ENCODE data around the gene DLK1. TPM values are rescaled to one million over a fixed set of nuclear protein-coding genes. Genes with fewer than 3 reads are reported as not detected.

DLK1 gene
- total and polyA plus RNA-seq, 2 experiments from 2014 or later, result 1,378 to 3,299 TPM

DNA sequence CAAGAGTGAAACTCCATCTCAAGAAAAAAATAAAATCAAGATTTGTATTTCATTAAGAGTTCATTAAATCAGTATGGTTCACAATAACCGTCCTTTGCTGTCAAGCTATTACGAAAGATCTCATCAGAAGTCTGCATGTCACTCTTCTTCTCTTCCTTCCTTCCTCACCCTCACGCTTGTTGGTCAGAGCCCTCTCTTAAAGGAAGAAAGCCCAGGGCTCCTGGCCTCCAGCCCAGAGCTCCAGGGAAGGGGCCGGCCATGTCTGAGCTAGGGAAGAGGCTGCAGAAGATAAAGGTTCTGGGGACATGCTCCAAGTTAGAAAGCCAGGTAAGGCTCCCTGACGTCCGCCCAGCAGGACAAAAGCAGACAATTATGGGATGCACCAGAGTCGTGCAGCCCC lies 43.1 kb upstream of the DLK1 start:
- H3K36me3 ChIP-seq (replicated peaks; ENCODE audit: insufficient read depth, low read depth), result no peaks in the 10 kb centered on the region
- TF ChIP-seq CTCF (IDR thresholded peaks at IDR 0.05; ENCODE audit: poor library complexity) (no peak), EZH2phosphoT487 (IDR thresholded peaks at IDR 0.05; ENCODE audit: low read depth, severe bottlenecking, unreplicated experiment) (no peak), EZH2 (IDR thresholded peaks at IDR 0.05; ENCODE audit: borderline replicate concordance) (no peak)
- no peak overlapping the region for H2AFZ ChIP-seq
- no peak overlapping the region for H3K4me3 ChIP-seq
- H3K27me3 ChIP-seq, result no peaks in the 10 kb centered on the region
- no peak overlapping the region for H3K4me2 ChIP-seq
- peaks cover 30% of the 10 kb centered on the region for H3K4me1 ChIP-seq (ENCODE audit: insufficient read depth)
- H3K27ac ChIP-seq, result no peak overlapping the region
- H3K9me2 ChIP-seq (replicated peaks; ENCODE audit: insufficient read depth), result no peaks in the 10 kb centered on the region
- no peak for DNase-seq (ENCODE audit: low spot score)
- H3K9me3 ChIP-seq (ENCODE audit: low read depth), result no peaks in the 10 kb centered on the region
- no peaks in the 10 kb centered on the region for H4K20me1 ChIP-seq (ENCODE audit: insufficient read depth, poor library complexity, severe bottlenecking)
- 77% methylated on average over 7 of the region's 7 CpGs for WGBS (ENCODE audit: low lambda C conversion rate, missing lambda C conversion rate)
- H3K79me2 ChIP-seq, result no peaks in the 10 kb centered on the region

GRCh38 chr14:100684154-100684553 lies 42.5 kb upstream of the DLK1 start:
- Histone ChIP-seq H3K4me3 (no peak overlapping the region), H3K4me1 (ENCODE audit: insufficient read depth) (peaks cover 30% of the 10 kb centered on the region), H3K27ac (no peak overlapping the region), H3K4me2 (no peak overlapping the region), H3K79me2 (no peaks in the 10 kb centered on the region), H2AFZ (no peak overlapping the region), H3K9me3 (ENCODE audit: low read depth) (no peaks in the 10 kb centered on the region), H4K20me1 (ENCODE audit: insufficient read depth, poor library complexity, severe bottlenecking) (no peaks in the 10 kb centered on the region), H3K27me3 (no peaks in the 10 kb centered on the region), H3K9me2 (replicated peaks; ENCODE audit: insufficient read depth) (no peaks in the 10 kb centered on the region), H3K36me3 (replicated peaks; ENCODE audit: insufficient read depth, low read depth) (no peaks in the 10 kb centered on the region)
- no peak for DNase-seq (ENCODE audit: low spot score)
- 73% methylated on average over 6 of the region's 6 CpGs for WGBS (ENCODE audit: low lambda C conversion rate, missing lambda C conversion rate)
- TF ChIP-seq EZH2phosphoT487 (IDR thresholded peaks at IDR 0.05; ENCODE audit: low read depth, severe bottlenecking, unreplicated experiment) (no peak), EZH2 (IDR thresholded peaks at IDR 0.05; ENCODE audit: borderline replicate concordance) (no peak), CTCF (IDR thresholded peaks at IDR 0.05; ENCODE audit: poor library complexity) (no peak)

DNA sequence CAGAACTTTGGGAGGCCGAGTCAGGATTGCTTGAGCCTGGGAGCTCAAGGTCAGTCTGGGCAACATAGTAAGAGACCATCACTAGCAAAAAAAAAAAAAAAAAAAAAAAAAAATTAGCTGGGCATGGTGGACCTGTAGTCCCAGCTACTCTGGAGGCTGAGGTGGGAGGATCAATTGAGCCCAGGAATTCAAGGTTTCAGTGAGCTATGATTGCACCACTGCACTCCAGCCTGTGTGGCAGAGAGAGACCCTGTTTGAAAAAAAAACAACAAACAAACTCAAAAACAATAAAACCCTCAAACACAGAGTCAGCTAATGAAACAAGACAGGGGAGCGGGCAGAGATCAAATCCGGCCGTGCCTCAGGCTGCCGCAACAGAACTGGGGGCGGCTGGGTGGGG lies 41.7 kb upstream of the DLK1 start:
- no peaks in the 10 kb centered on the region for H4K20me1 ChIP-seq (ENCODE audit: insufficient read depth, poor library complexity, severe bottlenecking)
- no peaks in the 10 kb centered on the region for H3K9me2 ChIP-seq (replicated peaks; ENCODE audit: insufficient read depth)
- no peaks in the 10 kb centered on the region for H3K36me3 ChIP-seq (replicated peaks; ENCODE audit: insufficient read depth, low read depth)
- H3K4me3 ChIP-seq, result no peak overlapping the region
- H2AFZ ChIP-seq, result no peak overlapping the region
- 72% methylated on average over 6 of the region's 6 CpGs for WGBS (ENCODE audit: low lambda C conversion rate, missing lambda C conversion rate)
- H3K27me3 ChIP-seq, result no peaks in the 10 kb centered on the region
- no peak overlapping the region for H3K27ac ChIP-seq
- H3K9me3 ChIP-seq (ENCODE audit: low read depth), result no peaks in the 10 kb centered on the region
- peaks cover 24% of the 10 kb centered on the region for H3K4me1 ChIP-seq (ENCODE audit: insufficient read depth)
- TF ChIP-seq EZH2 (IDR thresholded peaks at IDR 0.05; ENCODE audit: borderline replicate concordance), result no peak
- TF ChIP-seq CTCF (IDR thresholded peaks at IDR 0.05; ENCODE audit: poor library complexity), result no peak
- TF ChIP-seq EZH2phosphoT487 (IDR thresholded peaks at IDR 0.05; ENCODE audit: low read depth, severe bottlenecking, unreplicated experiment), result no peak
- H3K79me2 ChIP-seq, result no peaks in the 10 kb centered on the region
- H3K4me2 ChIP-seq, result no peak overlapping the region
- no peak for DNase-seq (ENCODE audit: low spot score)

GRCh38 chr14:100686858-100687257 lies 39.8 kb upstream of the DLK1 start:
- Histone ChIP-seq H3K4me1 (ENCODE audit: insufficient read depth) (peaks cover 11% of the 10 kb centered on the region), H2AFZ (no peak overlapping the region), H3K36me3 (replicated peaks; ENCODE audit: insufficient read depth, low read depth) (no peaks in the 10 kb centered on the region), H3K9me2 (replicated peaks; ENCODE audit: insufficient read depth) (no peaks in the 10 kb centered on the region), H3K9me3 (ENCODE audit: low read depth) (no peaks in the 10 kb centered on the region), H3K27ac (no peak overlapping the region), H3K4me2 (no peak overlapping the region), H3K27me3 (no peaks in the 10 kb centered on the region), H3K4me3 (no peak overlapping the region), H4K20me1 (ENCODE audit: insufficient read depth, poor library complexity, severe bottlenecking) (no peaks in the 10 kb centered on the region), H3K79me2 (no peaks in the 10 kb centered on the region)
- no peak for DNase-seq (ENCODE audit: low spot score)
- WGBS (ENCODE audit: low lambda C conversion rate, missing lambda C conversion rate), result 73% methylated on average over 3 of the region's 4 CpGs
- no peak for TF ChIP-seq EZH2phosphoT487 (IDR thresholded peaks at IDR 0.05; ENCODE audit: low read depth, severe bottlenecking, unreplicated experiment)
- TF ChIP-seq EZH2 (IDR thresholded peaks at IDR 0.05; ENCODE audit: borderline replicate concordance), result no peak
- no peak for TF ChIP-seq CTCF (IDR thresholded peaks at IDR 0.05; ENCODE audit: poor library complexity)

Data from hepatocyte (in vitro differentiated cells).